Heart left ventricle (tissue), 13 donors: Measurements from ENCODE around the gene AKAP9.

ENCODE experiments used
- POLR2A ChIP-seq, 2 donors: fragments of 450-650 bp; IDR thresholded peaks; one replicate each; pipeline ENCODE4 v1.6.1; 2017; ENCODE audit warnings: antibody characterized with exemption in 2 of 2, mild to moderate bottlenecking in 2 of 2, moderate library complexity in 2 of 2
- TF ChIP-seq, protein P1 (sequence below), 12 donors: fragments of 200-600 bp; sonication (generic) in 4 of 12; IDR thresholded peaks; one replicate each; pipeline versions ENCODE4 v1.5.0 to v1.8.0; 2018 to 2022; ENCODE audit warnings: antibody characterized with exemption in 12 of 12, mild to moderate bottlenecking in 5 of 12
- donor health status: ischemic (EF 13 %, LVEDD 7.1; RV severe dilation, severe dysfunction).
- donor health status: DM: no; HTN: yes; CAD: no.
- donor health status: DM: no; HTN: no; CAD: no.
- donor health status: ischemic (EF 25% LVEDD 6.9; RV normal size, moderate dysfunction).
- donor health status: ischemic (EF 25% LVEDD 5.7; RV mildly dilated, moderate dysfunction).
- donor health status: ischemic (EF 35%, LVEDD 5.7; RV mildly dilated, moderate dysfunction).
- donor health status: nonischemic (EF 11% LVEDD 7.7; RV severe dilation, severe dysfunction).
- donor health status: DM: yes; HTN: yes; CAD: no.
- donor health status: PGD.
- donor health status: ischemic (EF 29% LVEDD 5.4; RV normal size, mild dysfunction).
- donor health status: nonischemic (EF 23%, LVEDD 6.1; RV moderate dilation, normal function).

DNA sequence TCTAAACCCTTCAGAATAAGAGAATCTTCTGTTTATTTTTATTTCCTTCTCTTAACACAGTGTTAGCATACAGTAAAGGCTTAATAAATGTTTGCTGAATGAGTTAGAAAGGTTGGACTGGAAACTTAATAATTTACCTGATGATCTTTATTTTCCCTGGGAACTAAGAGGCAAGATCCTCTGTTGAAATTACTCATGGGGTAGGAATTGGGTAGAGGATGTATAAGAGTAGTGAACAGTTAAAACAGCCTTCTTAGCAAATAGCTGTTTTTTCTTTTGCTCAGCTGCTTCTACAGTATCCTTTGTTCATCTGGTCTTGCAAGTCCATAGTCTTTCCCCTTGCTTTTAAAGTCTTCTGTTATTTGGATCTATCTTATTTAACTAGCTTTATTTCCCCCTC, 80.0 kb downstream of the AKAP9 start:
- TF ChIP-seq, protein P1, sequence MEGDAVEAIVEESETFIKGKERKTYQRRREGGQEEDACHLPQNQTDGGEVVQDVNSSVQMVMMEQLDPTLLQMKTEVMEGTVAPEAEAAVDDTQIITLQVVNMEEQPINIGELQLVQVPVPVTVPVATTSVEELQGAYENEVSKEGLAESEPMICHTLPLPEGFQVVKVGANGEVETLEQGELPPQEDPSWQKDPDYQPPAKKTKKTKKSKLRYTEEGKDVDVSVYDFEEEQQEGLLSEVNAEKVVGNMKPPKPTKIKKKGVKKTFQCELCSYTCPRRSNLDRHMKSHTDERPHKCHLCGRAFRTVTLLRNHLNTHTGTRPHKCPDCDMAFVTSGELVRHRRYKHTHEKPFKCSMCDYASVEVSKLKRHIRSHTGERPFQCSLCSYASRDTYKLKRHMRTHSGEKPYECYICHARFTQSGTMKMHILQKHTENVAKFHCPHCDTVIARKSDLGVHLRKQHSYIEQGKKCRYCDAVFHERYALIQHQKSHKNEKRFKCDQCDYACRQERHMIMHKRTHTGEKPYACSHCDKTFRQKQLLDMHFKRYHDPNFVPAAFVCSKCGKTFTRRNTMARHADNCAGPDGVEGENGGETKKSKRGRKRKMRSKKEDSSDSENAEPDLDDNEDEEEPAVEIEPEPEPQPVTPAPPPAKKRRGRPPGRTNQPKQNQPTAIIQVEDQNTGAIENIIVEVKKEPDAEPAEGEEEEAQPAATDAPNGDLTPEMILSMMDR (IDR thresholded peaks at IDR 0.05): no peak
- TF ChIP-seq POLR2A (IDR thresholded peaks at IDR 0.05): no peak
